Panc1 (cell line): ENCODE measurements around the gene ZNF254. TPM values are rescaled to one million over a fixed set of nuclear protein-coding genes. Genes with fewer than 3 reads are reported as not detected.

ENCODE experiments used
- ATAC-seq: fragments of 200-7000 bp; cut with Tn5 transposase; 2 replicates; pipeline ENCODE4 v1.9.1; 2020; ENCODE audit warnings: mild to moderate bottlenecking, moderate library complexity
- BruUV-seq: library from RNA; stranded (reverse); fragments of 400-500 nt; replicated peaks from 2 replicates; lab custom pipeline; 2021; lab: Mats Ljungman, UMichigan
- CTCF ChIA-PET: fragments of 300-600 bp; sonication (Branson Sonifier 250); formaldehyde crosslinking; loops from one replicate; lab custom pipeline; 2022; ENCODE audit warnings: antibody characterized with exemption; lab: Charles Lee
- POLR2A ChIA-PET: fragments of 300-600 bp; sonication (Branson Sonifier 250); formaldehyde crosslinking; loops from one replicate; lab custom pipeline; 2022; ENCODE audit warnings: antibody characterized with exemption; lab: Charles Lee
- DNase-seq: peaks from one replicate; pipeline ENCODE4 v3.0.0-alpha.2; 2010; ENCODE audit warnings: low read depth, low spot score
- H3K27ac ChIP-seq: 2 replicates; pipeline ENCODE4 v1.5.1; 2011; ENCODE audit warnings: mild to moderate bottlenecking, low read length, inconsistent platforms
- H3K27me3 ChIP-seq: fragments of 200-500 bp; sonication (Bioruptor generic); 2 replicates; pipeline ENCODE4 v1.6.0; 2014; ENCODE audit warnings: low read length, inconsistent platforms; ENCODE audit not compliant: control insufficient read depth, insufficient read depth
- H3K36me3 ChIP-seq: fragments of 200-500 bp; sonication (Bioruptor generic); 2 replicates; pipeline ENCODE4 v1.5.1; 2014; ENCODE audit warnings: inconsistent platforms, mild to moderate bottlenecking, low read length, moderate library complexity; ENCODE audit not compliant: control insufficient read depth, insufficient read depth
- H3K4me1 ChIP-seq: 2 replicates; pipeline ENCODE4 v1.5.1; 2011; ENCODE audit warnings: inconsistent platforms, mild to moderate bottlenecking, low read length, moderate library complexity; ENCODE audit not compliant: control insufficient read depth, insufficient read depth
- H3K4me3 ChIP-seq, 2 experiments: 2 replicates each; pipeline ENCODE4 v1.5.1; 2011 to 2012; ENCODE audit warnings: low read depth in 2 of 2, low read length in 2 of 2, mild to moderate bottlenecking in 2 of 2, inconsistent platforms in 1 of 2, moderate library complexity in 1 of 2
- H3K9me3 ChIP-seq: fragments of 200-500 bp; sonication (Bioruptor generic); 2 replicates; pipeline ENCODE4 v1.5.1; 2014; ENCODE audit warnings: low read depth, mild to moderate bottlenecking, inconsistent platforms, low read length, moderate library complexity; ENCODE audit not compliant: control insufficient read depth, insufficient read depth
- CTCF ChIP-seq: fragments of 450-650 bp; IDR thresholded peaks from 2 replicates; pipeline ENCODE4 v1.5.1; 2017; ENCODE audit warnings: mild to moderate bottlenecking
- POLR2AphosphoS5 ChIP-seq: IDR thresholded peaks from 2 replicates; pipeline ENCODE4 v1.6.1; 2012; ENCODE audit warnings: mild to moderate bottlenecking, low read depth, low read length, moderate library complexity
- REST ChIP-seq, 2 experiments: IDR thresholded peaks; 2 replicates each; pipeline ENCODE4 v1.6.1; 2011 to 2012; ENCODE audit warnings: low read depth in 2 of 2, control low read depth in 1 of 2, low read length in 1 of 2, mild to moderate bottlenecking in 1 of 2, moderate library complexity in 1 of 2; ENCODE audit not compliant: insufficient read depth in 1 of 2
- SIN3A ChIP-seq: IDR thresholded peaks from 2 replicates; pipeline ENCODE4 v1.6.1; 2012; ENCODE audit warnings: low read depth, mild to moderate bottlenecking, low read length, moderate library complexity, borderline replicate concordance; ENCODE audit not compliant: insufficient read depth
- TCF7L2 ChIP-seq: IDR thresholded peaks from 2 replicates; pipeline ENCODE4 v1.6.1; 2011; ENCODE audit warnings: mild to moderate bottlenecking, low read depth, low read length, inconsistent platforms
- in situ Hi-C: cut with HindIII; loops from 2 replicates; pipeline ENCODE4 v1.10.0; 2016; ENCODE audit warnings: low sequenced_read_pairs, low pct_unique_long_range_greater_than_20kb
- intact Hi-C: fragments of 100-400 bp; cut with micrococcal nuclease; formaldehyde crosslinking; loops from one replicate; pipeline ENCODE4 v1.10.0; 2022; ENCODE audit not compliant: unreplicated experiment
- total RNA-seq: library from RNA; stranded (reverse); gene quantifications from one replicate; pipeline ENCODE4 v1.2.1, GENCODE V29; 2021; ENCODE audit not compliant: unreplicated experiment

The ZNF254 gene
- total RNA-seq, 1 experiment from 2014 or later = 12.1 TPM

GRCh38 chr19:24060687-24061356, 26.2 kb upstream of the ZNF254 start:
- H3K4me1 ChIP-seq = no peaks in the 10 kb centered on the region
- no peaks in the 10 kb centered on the region for H3K36me3 ChIP-seq
- ChIA-PET POLR2A (no interaction called here), CTCF (no interaction called here)
- no peak for TF ChIP-seq SIN3A
- TF ChIP-seq REST (IDR thresholded peaks at IDR 0.05; ENCODE audit: insufficient read depth in 1 of 2, low read depth in 2 of 2, low read length in 1 of 2) = no peak
- no peak for TF ChIP-seq CTCF
- no peak for TF ChIP-seq POLR2AphosphoS5
- no peaks in the 10 kb centered on the region for H3K27me3 ChIP-seq
- H3K27ac ChIP-seq = no peak overlapping the region
- DNase-seq (no peak), ATAC-seq (no peak)
- intact Hi-C loops (no loop called here), in situ Hi-C loops (no loop called here)
- H3K4me3 ChIP-seq = no peak overlapping the region
- no TSS peak for BruUV-seq
- no peaks in the 10 kb centered on the region for H3K9me3 ChIP-seq

- H3K9me3 ChIP-seq = no peaks in the 10 kb centered on the region
- ChIA-PET CTCF (no interaction called here), POLR2A (no interaction called here)
- in situ Hi-C loops (no loop called here), intact Hi-C loops (no loop called here)
- H3K27ac ChIP-seq = no peak overlapping the region
- BruUV-seq = no TSS peak
- TF ChIP-seq TCF7L2 (no peak), CTCF (no peak), POLR2AphosphoS5 (no peak), REST (IDR thresholded peaks at IDR 0.05; ENCODE audit: insufficient read depth in 1 of 2, low read depth in 2 of 2, low read length in 1 of 2) (no peak), SIN3A (no peak)
- H3K27me3 ChIP-seq = no peaks in the 10 kb centered on the region
- no peaks in the 10 kb centered on the region for H3K36me3 ChIP-seq
- no peak for DNase-seq
- H3K4me3 ChIP-seq = no peak overlapping the region
- ATAC-seq = no peak
- H3K4me1 ChIP-seq = no peaks in the 10 kb centered on the region
These were observed 24.8 kb upstream of the ZNF254 start for GRCh38 chr19:24062190-24062589.
